Endothelial cell (in vitro differentiated cells): ENCODE measurements around the gene RAPGEF3. TPM values are rescaled to one million over a fixed set of nuclear protein-coding genes. Genes with fewer than 3 reads are reported as not detected.

Experiments used
- DNase-seq: peaks from one replicate; pipeline ENCODE4 v3.0.0; 2021; ENCODE audit warnings: low spot score
- H3K27ac Mint-ChIP-seq: one replicate; pipeline ENCODE4 v1.8.0; 2021; ENCODE audit warnings: mixed read lengths, inconsistent platforms; ENCODE audit not compliant: unreplicated experiment
- H3K27me3 Mint-ChIP-seq: one replicate; pipeline ENCODE4 v1.8.0; 2021; ENCODE audit warnings: mild to moderate bottlenecking, moderate library complexity, mixed read lengths, inconsistent platforms; ENCODE audit not compliant: unreplicated experiment
- H3K36me3 Mint-ChIP-seq: one replicate; pipeline ENCODE4 v1.8.0; 2021; ENCODE audit warnings: mild to moderate bottlenecking, low read depth, mixed read lengths, inconsistent platforms; ENCODE audit not compliant: unreplicated experiment
- H3K4me1 Mint-ChIP-seq: one replicate; pipeline ENCODE4 v1.8.0; 2021; ENCODE audit warnings: mild to moderate bottlenecking, mixed read lengths, inconsistent platforms; ENCODE audit not compliant: unreplicated experiment
- H3K4me3 Mint-ChIP-seq: one replicate; pipeline ENCODE4 v1.8.0; 2021; ENCODE audit warnings: mild to moderate bottlenecking, mixed read lengths, inconsistent platforms; ENCODE audit not compliant: unreplicated experiment
- H3K9me3 Mint-ChIP-seq: one replicate; pipeline ENCODE4 v1.8.0; 2021; ENCODE audit warnings: mixed read lengths, inconsistent platforms; ENCODE audit not compliant: unreplicated experiment
- total RNA-seq: library from RNA; stranded (reverse); fragmentation: NEBNext Ultra II Directional; extraction: Animal tissue kit (Norgen Biotek cat#: 25700); gene quantifications from one replicate; pipeline ENCODE4 v1.2.1, GENCODE V29; 2021; ENCODE audit not compliant: unreplicated experiment
- TF ChIP-seq, protein P1 (sequence below): fragments of 200-600 bp; sonication (generic); IDR thresholded peaks from one replicate; pipeline ENCODE4 v1.5.0; 2021; ENCODE audit warnings: antibody characterized with exemption; ENCODE audit not compliant: unreplicated experiment

Gene RAPGEF3
- total RNA-seq, 1 donor from 2014 or later: 81.5 TPM

DNA sequence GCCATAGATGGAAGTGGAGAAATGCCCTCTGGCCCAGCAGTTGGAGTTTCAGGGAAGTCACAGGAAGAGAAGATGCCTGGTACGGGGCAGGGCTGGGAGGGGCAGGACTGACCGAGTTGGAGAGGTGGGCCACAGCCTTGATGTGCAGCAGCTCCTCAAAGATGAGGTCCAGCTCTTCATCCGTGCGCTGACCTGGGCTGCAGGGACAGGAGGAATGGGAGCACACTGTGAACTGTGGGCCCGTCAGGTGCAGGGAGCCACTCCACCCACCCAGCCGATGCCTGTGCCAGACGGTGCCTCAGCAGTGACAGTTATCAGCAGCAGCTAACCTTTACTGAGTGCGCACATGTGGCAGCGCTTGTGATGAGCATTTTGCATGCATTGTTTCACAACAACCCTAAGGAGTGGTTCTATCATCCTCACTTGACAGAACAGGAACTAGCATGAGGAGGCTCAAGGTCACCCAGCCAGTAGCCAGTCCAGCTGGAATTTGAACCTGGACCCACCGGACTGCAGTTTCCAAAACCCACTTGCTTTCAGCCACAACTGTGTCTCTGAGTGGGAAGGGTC lies 8.4 kb downstream of the RAPGEF3 start:
- Mint-ChIP-seq H3K9me3 (no peaks in the 10 kb centered on the region), H3K27me3 (peaks cover 13% of the 10 kb centered on the region), H3K4me3 (peak overlapping the region; percentile 72), H3K27ac (peak overlapping the region; percentile 67), H3K36me3 (peaks cover 43% of the 10 kb centered on the region), H3K4me1 (peaks cover 28% of the 10 kb centered on the region)
- DNase-seq: no peak
- TF ChIP-seq, protein P1, sequence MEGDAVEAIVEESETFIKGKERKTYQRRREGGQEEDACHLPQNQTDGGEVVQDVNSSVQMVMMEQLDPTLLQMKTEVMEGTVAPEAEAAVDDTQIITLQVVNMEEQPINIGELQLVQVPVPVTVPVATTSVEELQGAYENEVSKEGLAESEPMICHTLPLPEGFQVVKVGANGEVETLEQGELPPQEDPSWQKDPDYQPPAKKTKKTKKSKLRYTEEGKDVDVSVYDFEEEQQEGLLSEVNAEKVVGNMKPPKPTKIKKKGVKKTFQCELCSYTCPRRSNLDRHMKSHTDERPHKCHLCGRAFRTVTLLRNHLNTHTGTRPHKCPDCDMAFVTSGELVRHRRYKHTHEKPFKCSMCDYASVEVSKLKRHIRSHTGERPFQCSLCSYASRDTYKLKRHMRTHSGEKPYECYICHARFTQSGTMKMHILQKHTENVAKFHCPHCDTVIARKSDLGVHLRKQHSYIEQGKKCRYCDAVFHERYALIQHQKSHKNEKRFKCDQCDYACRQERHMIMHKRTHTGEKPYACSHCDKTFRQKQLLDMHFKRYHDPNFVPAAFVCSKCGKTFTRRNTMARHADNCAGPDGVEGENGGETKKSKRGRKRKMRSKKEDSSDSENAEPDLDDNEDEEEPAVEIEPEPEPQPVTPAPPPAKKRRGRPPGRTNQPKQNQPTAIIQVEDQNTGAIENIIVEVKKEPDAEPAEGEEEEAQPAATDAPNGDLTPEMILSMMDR: no peak

DNA sequence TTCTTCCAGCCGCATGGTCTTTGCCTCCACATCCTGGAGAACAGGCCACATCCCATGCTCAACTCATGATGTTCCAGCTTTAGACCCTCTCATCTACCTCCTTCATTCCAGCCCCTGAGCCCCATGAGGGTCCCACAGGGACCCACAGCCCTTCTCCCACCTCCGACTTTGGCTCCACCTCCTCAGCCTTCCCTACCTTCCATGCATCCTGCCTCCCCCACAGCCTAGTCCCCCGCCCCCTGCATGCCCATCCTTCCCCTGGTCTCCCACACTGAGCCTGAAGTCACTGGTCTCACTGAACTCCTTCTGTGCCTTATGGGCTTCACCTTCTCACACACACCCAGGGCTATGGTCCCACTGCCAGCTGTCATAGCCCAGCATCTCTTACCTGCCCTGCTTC lies 9.8 kb downstream of the RAPGEF3 start:
- H3K27me3 Mint-ChIP-seq: peaks cover 13% of the 10 kb centered on the region
- no peak overlapping the region for H3K4me3 Mint-ChIP-seq

GRCh38 chr12:47748507-47748828 lies 10.2 kb downstream of the RAPGEF3 start:
- Mint-ChIP-seq H3K4me3 (no peak overlapping the region), H3K9me3 (no peaks in the 10 kb centered on the region)

More for the DNA sequence above, 9.8 kb downstream of the RAPGEF3 start:
- TF ChIP-seq, protein P1: no peak
- DNase-seq: no peak
- Mint-ChIP-seq H3K4me1 (peaks cover 26% of the 10 kb centered on the region), H3K27ac (no peak overlapping the region), H3K9me3 (no peaks in the 10 kb centered on the region), H3K36me3 (peaks cover 44% of the 10 kb centered on the region)

DNA sequence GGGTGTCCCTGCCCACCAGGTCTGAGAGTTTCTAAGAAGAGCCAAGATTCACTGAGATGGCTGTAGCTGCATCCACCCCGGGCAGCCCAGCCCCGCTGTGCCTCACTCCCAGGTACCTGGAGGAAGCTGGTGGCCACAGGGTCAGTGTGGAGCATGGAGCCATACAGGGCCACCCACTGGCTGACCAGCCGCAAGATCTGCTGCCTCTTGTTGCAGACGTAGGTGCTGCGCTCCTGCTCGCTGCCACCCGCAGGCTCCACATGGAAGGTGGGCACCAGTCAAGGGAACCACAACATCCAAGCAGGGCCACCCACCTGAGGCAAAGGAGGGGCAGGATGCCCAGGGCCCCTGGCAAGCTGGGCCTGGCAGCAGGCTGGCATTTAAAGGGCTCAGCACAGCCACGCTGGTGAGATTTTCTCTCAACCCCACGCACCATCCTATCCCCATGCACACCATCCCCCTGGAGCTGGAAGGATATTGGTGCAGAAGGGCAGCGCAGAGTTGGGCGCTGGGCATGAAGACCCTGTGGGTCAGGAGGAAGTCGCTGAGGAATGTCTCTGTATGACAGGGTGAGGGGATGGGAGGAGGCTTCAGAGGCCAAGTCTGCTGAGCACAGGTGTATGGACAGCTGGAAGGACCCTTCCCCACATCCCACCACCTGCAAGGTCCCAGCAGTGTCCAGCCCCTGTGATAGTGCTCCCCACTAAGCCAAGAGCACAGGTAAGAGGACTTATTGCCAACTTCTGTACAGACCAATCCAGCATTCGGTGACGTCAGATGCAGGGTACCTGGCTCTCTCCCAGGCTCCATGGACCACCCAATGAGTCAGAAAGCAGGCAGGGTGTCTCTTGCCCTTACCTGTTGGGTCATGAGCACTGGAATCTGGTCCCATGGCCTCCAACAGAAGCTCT lies 10.8 kb downstream of the RAPGEF3 start:
- no peaks in the 10 kb centered on the region for H3K9me3 Mint-ChIP-seq
- DNase-seq: no peak
- peaks cover 51% of the 10 kb centered on the region for H3K36me3 Mint-ChIP-seq
- H3K27ac Mint-ChIP-seq: no peak overlapping the region
- peaks cover 18% of the 10 kb centered on the region for H3K27me3 Mint-ChIP-seq
- no peak overlapping the region for H3K4me3 Mint-ChIP-seq
- peaks cover 22% of the 10 kb centered on the region for H3K4me1 Mint-ChIP-seq
- TF ChIP-seq, protein P1: no peak

More at GRCh38 chr12:47748507-47748828, 10.2 kb downstream of the RAPGEF3 start:
- TF ChIP-seq, protein P1: no peak
- Mint-ChIP-seq H3K27ac (no peak overlapping the region), H3K4me1 (peaks cover 26% of the 10 kb centered on the region), H3K36me3 (peaks cover 47% of the 10 kb centered on the region), H3K27me3 (peaks cover 13% of the 10 kb centered on the region)
- no peak for DNase-seq

- H3K9me3 Mint-ChIP-seq: no peaks in the 10 kb centered on the region
- no peak for DNase-seq
- no peak overlapping the region for H3K27ac Mint-ChIP-seq
- H3K27me3 Mint-ChIP-seq: peaks cover 18% of the 10 kb centered on the region
- TF ChIP-seq, protein P1: no peak
- H3K4me1 Mint-ChIP-seq: peaks cover 18% of the 10 kb centered on the region
- H3K4me3 Mint-ChIP-seq: peak overlapping the region; percentile 51
- H3K36me3 Mint-ChIP-seq: peaks cover 52% of the 10 kb centered on the region
Measured at GRCh38 chr12:47747126-47747525, 11.6 kb downstream of the RAPGEF3 start.
